Left renal pelvis (tissue), 4 donors: ENCODE data around the gene PTMS. TPM values are rescaled to one million over a fixed set of nuclear protein-coding genes. Genes with fewer than 3 reads are reported as not detected.
A peak's percentile ranks its signal among the peaks of the same experiment; 100 is the strongest.
"Not testable (repeated sequence)": the region's sequence is repeated elsewhere in the genome, so short reads cannot be mapped to it uniquely, and the experiment has no call there.

Experiments
- DNase-seq, 4 donors: peaks; one replicate each; pipeline ENCODE4 v3.0.0-alpha.2; 2013; ENCODE audit warnings: low read depth in 4 of 4, low spot score in 3 of 4
- polyA plus RNA-seq, 4 donors: library from polyadenylated mRNA; unstranded; fragments of 120-200 nt; gene quantifications; one replicate each; pipeline ENCODE4 v1.2.1, GENCODE V29; 2013; ENCODE audit not compliant: insufficient read length in 4 of 4

Gene PTMS
- 100 to 1,000 TPM; 503 to 684 (median 585) TPM for polyA plus RNA-seq

GRCh38 chr12:6765634-6766581, at the start of gene PTMS:
Gene PTMS (plus strand): TSS chr12:6766363. CDS start chr12:6766706, 343 bp downstream.
- peak; percentile 78 to 89 (median 82) for DNase-seq

GRCh38 chr12:6716874-6717437, 49.2 kb upstream of the PTMS start:
- DNase-seq, result no peak

- no peak for DNase-seq
Measured at GRCh38 chr12:6722863-6723262, 43.3 kb upstream of the PTMS start.

GRCh38 chr12:6723607-6724408, 42.4 kb upstream of the PTMS start, which contains the start of gene COPS7A:
Gene COPS7A (plus strand): TSS chr12:6724046. CDS start chr12:6724657, 611 bp downstream.
- DNase-seq, result peak; percentile 91 to 95 (median 93)

- no peak for DNase-seq
Measured at GRCh38 chr12:6724409-6724797, 41.8 kb upstream of the PTMS start.

- DNase-seq, result no peak
Measured at GRCh38 chr12:6725350-6725749, 40.8 kb upstream of the PTMS start.

- no peak for DNase-seq
Measured at GRCh38 chr12:6729186-6729585, 37.0 kb upstream of the PTMS start.

- no peak for DNase-seq
Measured at GRCh38 chr12:6730169-6730568, 36.0 kb upstream of the PTMS start.

- no peak for DNase-seq
Measured at GRCh38 chr12:6734506-6735387, 31.4 kb upstream of the PTMS start.

- DNase-seq, result peak in 2 of 4 donors; percentile 22 to 39
Measured at GRCh38 chr12:6735448-6736191, 30.5 kb upstream of the PTMS start.

- no peak for DNase-seq
Measured at GRCh38 chr12:6736754-6737153, 29.4 kb upstream of the PTMS start.

GRCh38 chr12:6742080-6742479, 24.1 kb upstream of the PTMS start:
- not testable (repeated sequence) for DNase-seq

- DNase-seq, result no peak
Measured at GRCh38 chr12:6742834-6743233, 23.3 kb upstream of the PTMS start.

- not testable (repeated sequence) for DNase-seq
Measured at GRCh38 chr12:6743300-6743699, 22.9 kb upstream of the PTMS start.

- no peak for DNase-seq
Measured at GRCh38 chr12:6745741-6746525, 20.2 kb upstream of the PTMS start.

GRCh38 chr12:6747216-6747615, 18.9 kb upstream of the PTMS start:
- no peak for DNase-seq

- no peak for DNase-seq
Measured at GRCh38 chr12:6748761-6749160, 17.4 kb upstream of the PTMS start.

- no peak for DNase-seq
Measured at GRCh38 chr12:6750506-6750905, 15.7 kb upstream of the PTMS start.
